Endodermal cell (in vitro differentiated cells): ENCODE data around the gene BSN. TPM values are rescaled to one million over a fixed set of nuclear protein-coding genes. Genes with fewer than 3 reads are reported as not detected.

Experiments
- DNase-seq: peaks from one replicate; pipeline ENCODE4 v3.0.0-alpha.2; 2017
- H3K27ac ChIP-seq: 2 replicates; pipeline ENCODE4 v1.5.1; 2013; ENCODE audit warnings: mild to moderate bottlenecking, low read depth, low read length, moderate library complexity
- H3K27me3 ChIP-seq: 2 replicates; pipeline ENCODE4 v1.6.1; 2013; ENCODE audit warnings: mild to moderate bottlenecking, low read length, moderate library complexity; ENCODE audit not compliant: insufficient read depth, control insufficient read depth, poor library complexity, severe bottlenecking
- H3K36me3 ChIP-seq: 2 replicates; pipeline ENCODE4 v1.7.0; 2013; ENCODE audit warnings: mild to moderate bottlenecking, low read length, moderate library complexity; ENCODE audit not compliant: control insufficient read depth, insufficient read depth
- H3K4me1 ChIP-seq: one replicate; pipeline ENCODE4 v1.7.0; 2013; ENCODE audit warnings: low read length; ENCODE audit not compliant: control insufficient read depth, insufficient read depth
- H3K4me3 ChIP-seq: 2 replicates; pipeline ENCODE4 v1.5.1; 2013; ENCODE audit warnings: mild to moderate bottlenecking, low read length, moderate library complexity
- H3K9ac ChIP-seq: 2 replicates; pipeline ENCODE4 v1.6.1; 2013; ENCODE audit warnings: mild to moderate bottlenecking, low read length, moderate library complexity; ENCODE audit not compliant: poor library complexity, severe bottlenecking; ENCODE audit errors: extremely low read depth
- H3K9me3 ChIP-seq: 2 replicates; pipeline ENCODE4 v1.6.1; 2013; ENCODE audit warnings: mild to moderate bottlenecking, low read length, moderate library complexity; ENCODE audit not compliant: control insufficient read depth
- H3K27ac Mint-ChIP-seq: 2 replicates; pipeline ENCODE4 v1.8.0; 2020; ENCODE audit warnings: mixed read lengths
- H3K27me3 Mint-ChIP-seq: 2 replicates; pipeline ENCODE4 v1.8.0; 2021; ENCODE audit warnings: mild to moderate bottlenecking, mixed read lengths; ENCODE audit not compliant: insufficient read depth
- H3K36me3 Mint-ChIP-seq: 2 replicates; pipeline ENCODE4 v1.8.0; 2020; ENCODE audit warnings: low read depth, mixed read lengths
- H3K4me1 Mint-ChIP-seq: 2 replicates; pipeline ENCODE4 v1.8.0; 2020; ENCODE audit warnings: mixed read lengths
- H3K4me3 Mint-ChIP-seq: 2 replicates; pipeline ENCODE4 v1.8.0; 2020; ENCODE audit warnings: mild to moderate bottlenecking, moderate library complexity, mixed read lengths
- H3K9me3 Mint-ChIP-seq: 2 replicates; pipeline ENCODE4 v1.8.0; 2020; ENCODE audit warnings: mild to moderate bottlenecking, mixed read lengths
- CTCF ChIP-seq: fragments of 200-600 bp; sonication (generic); conservative IDR thresholded peaks from 2 replicates; pipeline ENCODE4 v1.5.0; 2021; ENCODE audit warnings: antibody characterized with exemption, mild to moderate bottlenecking
- WGBS, 2 experiments: methylation state at CpG; one replicate each; pipeline versions ENCODE4 v1.1.5 to v1.1.7; 2013; ENCODE audit warnings: missing lambda C conversion rate in 2 of 2, mixed read lengths in 1 of 2; ENCODE audit not compliant: insufficient coverage in 1 of 2, insufficient read length in 1 of 2; 5-methylcytosine and 5-hydroxymethylcytosine counted together
- total RNA-seq, 2 donors: library from RNA; stranded (reverse); fragmentation: NEBNext Ultra II Directional in 1 of 2; extraction: Animal tissue kit (Norgen Biotek cat#: 25700) in 1 of 2; gene quantifications; 2 replicates in 1 of 2; 3 replicates in 1 of 2; pipeline ENCODE4 v1.2.1, GENCODE V29; 2021

BSN gene
- total RNA-seq, 2 donors from 2014 or later: 2.4 to 2.5 TPM

- H3K27ac ChIP-seq: no peak overlapping the region
- no peaks in the 10 kb centered on the region for H3K27me3 Mint-ChIP-seq
- H3K36me3 ChIP-seq: peaks cover 56% of the 10 kb centered on the region
- TF ChIP-seq CTCF: no peak
- no peaks in the 10 kb centered on the region for H3K4me1 ChIP-seq
- peaks cover 47% of the 10 kb centered on the region for H3K36me3 Mint-ChIP-seq
- no peak overlapping the region for H3K9ac ChIP-seq
- H3K9me3 Mint-ChIP-seq: no peaks in the 10 kb centered on the region
- DNase-seq: no peak
- H3K9me3 ChIP-seq: no peaks in the 10 kb centered on the region
- no peak overlapping the region for H3K4me3 ChIP-seq
- 96 to 97% methylated on average over 13 to 16 of the region's 16 CpGs for WGBS, 2 experiments
- H3K4me3 Mint-ChIP-seq: no peak overlapping the region
- no peaks in the 10 kb centered on the region for H3K4me1 Mint-ChIP-seq
- no peak overlapping the region for H3K27ac Mint-ChIP-seq
- no peaks in the 10 kb centered on the region for H3K27me3 ChIP-seq
Observed at GRCh38 chr3:49531715-49532114, 22.6 kb upstream of the BSN start.

GRCh38 chr3:49533031-49533430 lies 21.2 kb upstream of the BSN start:
- no peak overlapping the region for H3K27ac Mint-ChIP-seq
- Histone ChIP-seq H3K9ac (no peak overlapping the region), H3K27ac (peak overlapping the region; percentile 60), H3K27me3 (no peaks in the 10 kb centered on the region), H3K9me3 (no peaks in the 10 kb centered on the region), H3K4me1 (no peaks in the 10 kb centered on the region), H3K4me3 (no peak overlapping the region), H3K36me3 (peaks cover 53% of the 10 kb centered on the region)
- 91 to 100% methylated on average over 4 to 13 of the region's 13 CpGs for WGBS, 2 experiments
- no peak for TF ChIP-seq CTCF
- H3K4me3 Mint-ChIP-seq: no peak overlapping the region
- DNase-seq: no peak
- no peaks in the 10 kb centered on the region for H3K4me1 Mint-ChIP-seq
- H3K27me3 Mint-ChIP-seq: no peaks in the 10 kb centered on the region
- H3K36me3 Mint-ChIP-seq: peaks cover 39% of the 10 kb centered on the region
- H3K9me3 Mint-ChIP-seq: no peaks in the 10 kb centered on the region

- Histone ChIP-seq H3K36me3 (peaks cover 53% of the 10 kb centered on the region), H3K9me3 (no peaks in the 10 kb centered on the region), H3K27ac (peak overlapping the region; percentile 60), H3K9ac (no peak overlapping the region), H3K4me3 (no peak overlapping the region), H3K4me1 (no peaks in the 10 kb centered on the region), H3K27me3 (no peaks in the 10 kb centered on the region)
- Mint-ChIP-seq H3K4me1 (no peaks in the 10 kb centered on the region), H3K9me3 (no peaks in the 10 kb centered on the region), H3K4me3 (no peak overlapping the region), H3K36me3 (peaks cover 39% of the 10 kb centered on the region), H3K27me3 (no peaks in the 10 kb centered on the region), H3K27ac (no peak overlapping the region)
- DNase-seq: no peak
- no peak for TF ChIP-seq CTCF
- WGBS, 2 experiments: 95 to 100% methylated on average over 4 to 9 of the region's 9 CpGs
Observed at GRCh38 chr3:49533786-49534519, 20.3 kb upstream of the BSN start.
